Measurements from ENCODE around the gene FAM163A.
"Not testable (repeated sequence)": the region's sequence is repeated elsewhere in the genome, so short reads cannot be mapped to it uniquely, and the experiment has no call there.

The FAM163A gene

DNA sequence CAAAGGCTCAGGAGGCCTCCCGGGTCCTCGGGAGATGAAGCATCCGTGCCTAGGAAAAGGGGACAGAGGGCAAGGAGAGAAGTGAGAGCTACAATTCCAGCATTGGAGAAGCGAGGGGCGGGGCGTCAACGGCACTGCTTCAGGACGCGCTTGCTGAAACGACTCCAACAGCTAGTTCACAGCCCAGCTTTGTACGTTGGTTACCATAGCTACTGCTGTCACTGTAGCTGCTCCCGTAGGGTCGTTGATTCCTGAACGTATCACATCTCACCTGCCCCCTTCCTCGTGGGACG lies 71.4 kb downstream of the FAM163A start:
- DNase-seq (ENCODE audit: low read depth, low spot score) = no peak

DNA sequence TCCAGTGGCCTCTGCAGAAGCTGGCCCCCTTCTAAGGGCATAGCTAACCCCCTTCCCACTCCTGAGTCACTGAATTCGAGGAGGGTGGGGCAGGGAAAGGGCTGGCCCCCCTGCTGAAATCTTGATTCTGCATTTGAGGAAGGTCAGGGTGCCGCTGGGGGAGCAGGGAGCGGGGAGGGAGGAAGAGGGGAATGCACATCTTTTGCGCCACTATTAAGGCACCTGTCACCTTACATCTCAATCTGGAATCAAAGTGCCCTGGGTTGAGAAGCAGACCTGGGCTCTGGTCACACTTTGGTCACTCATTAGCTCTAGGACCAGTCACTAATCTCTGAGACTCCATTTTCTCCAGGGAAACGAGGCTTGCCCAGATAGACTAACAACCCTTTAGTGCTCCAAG lies 72.5 kb downstream of the FAM163A start:
- DNase-seq (ENCODE audit: low read depth, low spot score) = no peak

DNA sequence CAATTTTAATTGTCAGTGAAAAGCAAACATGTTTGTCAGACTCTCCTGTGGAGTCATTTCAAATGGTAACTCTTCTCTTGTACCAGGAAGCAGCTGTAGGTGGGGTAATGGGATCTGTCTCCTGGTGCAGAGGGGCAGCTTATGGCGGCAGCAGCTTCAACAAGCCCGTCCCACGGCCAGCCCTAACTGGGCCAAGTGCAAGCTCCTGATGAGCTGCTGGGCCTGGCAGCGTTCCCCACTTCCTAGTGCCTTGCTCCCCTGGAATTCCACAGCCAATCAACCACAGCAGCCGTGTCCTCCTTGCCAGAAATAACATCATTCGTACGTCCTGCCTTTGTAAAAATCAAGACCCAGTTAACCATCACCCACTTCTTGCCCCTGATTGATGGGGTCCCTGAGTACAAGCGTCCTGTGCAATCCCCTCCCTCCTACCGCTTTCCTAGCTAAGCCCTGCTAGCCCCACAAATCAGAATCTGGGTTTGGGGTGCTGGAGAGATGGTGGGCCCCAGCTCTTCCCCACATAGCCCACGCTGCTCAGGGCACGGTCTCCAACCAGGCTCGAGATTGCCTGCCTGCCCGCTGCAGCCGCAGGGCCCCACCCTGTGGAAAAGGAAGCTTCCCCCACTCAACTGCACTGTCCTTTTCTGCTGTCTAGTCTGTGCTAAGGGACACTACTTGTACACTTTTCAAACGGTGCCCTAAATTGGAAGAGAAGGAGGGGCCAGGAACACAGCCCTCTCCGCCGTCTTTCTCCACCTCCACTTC lies 73.3 kb downstream of the FAM163A start:
- no peak for DNase-seq (ENCODE audit: low read depth, low spot score)

DNA sequence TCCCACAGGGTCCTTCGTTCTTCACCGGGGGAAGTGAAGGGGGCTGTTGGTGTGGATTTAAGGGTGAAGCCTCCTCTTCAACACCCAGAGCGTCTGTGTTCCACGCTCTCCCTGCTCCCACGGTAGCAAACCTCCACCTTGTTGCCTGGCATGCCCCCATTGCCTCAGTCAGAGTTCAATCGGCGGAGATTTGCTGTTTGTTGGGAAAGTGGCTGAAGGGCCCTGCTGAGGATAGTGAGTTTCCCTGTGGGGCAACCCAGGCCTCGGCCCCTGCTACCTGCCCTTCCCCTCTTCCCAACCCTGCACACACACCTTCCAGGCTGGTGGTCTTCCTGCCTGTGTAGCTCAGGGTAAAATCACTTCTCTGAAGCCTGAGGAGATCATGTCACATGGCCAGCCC lies 74.0 kb downstream of the FAM163A start:
- DNase-seq (ENCODE audit: low read depth, low spot score) = no peak

GRCh38 chr1:179817789-179818188 lies 74.7 kb downstream of the FAM163A start:
- no peak for DNase-seq (ENCODE audit: low read depth, low spot score)

DNA sequence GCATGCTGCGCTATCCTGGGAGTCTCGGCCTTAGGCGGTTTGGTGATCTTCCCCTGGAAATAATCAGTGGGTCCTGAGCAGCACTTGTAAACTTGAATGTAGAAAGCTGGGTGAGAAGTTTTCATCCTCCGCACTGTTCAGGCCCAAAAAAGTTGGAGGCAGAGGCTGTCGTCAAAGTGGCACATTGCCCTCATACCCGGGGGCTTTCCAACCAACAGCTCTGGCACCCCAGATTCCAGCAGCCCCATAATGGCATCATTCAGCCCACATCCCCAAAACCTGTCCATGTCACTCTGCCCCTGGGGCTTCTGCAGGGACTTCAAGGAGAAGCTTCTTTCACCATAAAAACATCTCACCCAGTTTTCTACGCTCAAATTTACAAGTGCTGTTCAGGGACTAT lies 75.2 kb downstream of the FAM163A start:
- DNase-seq (ENCODE audit: low read depth, low spot score) = no peak

- DNase-seq (ENCODE audit: low read depth, low spot score) = no peak
Observed at GRCh38 chr1:179818743-179819173, 75.7 kb downstream of the FAM163A start.

GRCh38 chr1:179820226-179820970 lies 77.3 kb downstream of the FAM163A start:
- DNase-seq (ENCODE audit: low read depth, low spot score) = no peak

GRCh38 chr1:179821524-179821923 lies 78.4 kb downstream of the FAM163A start:
- DNase-seq (ENCODE audit: low read depth, low spot score) = no peak

- DNase-seq (ENCODE audit: low read depth, low spot score) = no peak
Observed at GRCh38 chr1:179822065-179822464, 79.0 kb downstream of the FAM163A start.

GRCh38 chr1:179823693-179824092 lies 80.6 kb downstream of the FAM163A start:
- no peak for DNase-seq (ENCODE audit: low read depth, low spot score)

GRCh38 chr1:179824265-179824664 lies 81.2 kb downstream of the FAM163A start:
- DNase-seq (ENCODE audit: low read depth, low spot score) = no peak

GRCh38 chr1:179825206-179825605 lies 82.1 kb downstream of the FAM163A start:
- DNase-seq (ENCODE audit: low read depth, low spot score) = no peak

GRCh38 chr1:179825798-179826460 lies 82.8 kb downstream of the FAM163A start:
- no peak for DNase-seq (ENCODE audit: low read depth, low spot score)

GRCh38 chr1:179826626-179827280 lies 83.7 kb downstream of the FAM163A start:
- no peak for DNase-seq (ENCODE audit: low read depth, low spot score)

- no peak for DNase-seq (ENCODE audit: low read depth, low spot score)
Observed at GRCh38 chr1:179828554-179829110, 85.5 kb downstream of the FAM163A start.

GRCh38 chr1:179831225-179831624 lies 88.1 kb downstream of the FAM163A start:
- DNase-seq (ENCODE audit: low read depth, low spot score) = no peak

GRCh38 chr1:179831852-179832699 lies 89.0 kb downstream of the FAM163A start:
- DNase-seq (ENCODE audit: low read depth, low spot score) = no peak

DNA sequence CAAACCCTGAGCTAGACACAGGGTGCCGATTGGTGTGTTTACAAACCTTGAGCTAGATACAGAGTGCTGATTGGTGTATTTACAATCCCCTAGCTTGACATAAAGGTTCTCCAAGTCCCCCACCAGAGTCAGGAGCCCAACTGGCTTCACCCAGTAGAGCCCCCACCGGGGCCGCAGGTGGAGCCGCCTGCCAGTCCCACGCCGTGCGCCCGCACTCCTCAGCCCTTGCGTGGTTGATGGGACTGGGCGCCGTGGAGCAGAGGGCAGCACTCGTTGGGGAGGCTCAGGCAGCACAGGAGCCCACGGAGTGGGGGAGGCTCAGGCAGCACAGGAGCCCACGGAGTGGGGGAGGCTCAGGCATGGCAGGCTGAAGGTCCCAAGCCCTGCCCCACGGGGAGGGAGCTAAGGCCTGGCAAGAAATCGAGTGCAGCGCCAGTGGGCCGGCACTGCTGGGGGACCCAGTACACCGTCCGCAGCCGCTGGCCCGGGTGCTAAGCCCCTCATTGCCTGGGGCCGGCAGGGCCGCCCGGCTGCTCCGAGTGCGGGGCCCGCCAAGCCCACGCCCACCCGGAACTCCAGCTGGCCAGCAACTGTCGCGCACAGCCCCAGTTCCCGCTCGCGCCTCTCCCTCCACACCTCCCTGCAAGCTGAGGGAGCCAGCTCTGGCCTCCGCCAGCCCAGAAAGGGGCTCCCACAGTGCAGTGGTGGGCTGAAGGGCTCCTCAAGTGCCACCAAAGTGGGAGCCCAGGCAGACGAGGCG lies 93.8 kb downstream of the FAM163A start:
- DNase-seq (ENCODE audit: low read depth, low spot score) = not testable (repeated sequence)

GRCh38 chr1:179840107-179840506 lies 97.0 kb downstream of the FAM163A start:
- no peak for DNase-seq (ENCODE audit: low read depth, low spot score)
